Aortic smooth muscle cell (primary cell): ENCODE data around the gene ZNF841. TPM values are rescaled to one million over a fixed set of nuclear protein-coding genes. Genes with fewer than 3 reads are reported as not detected.

Source experiments
- total RNA-seq: library from RNA; depleted of rRNA; stranded (reverse); fragments of >200 nt; gene quantifications from 2 replicates; pipeline ENCODE4 v1.2.3, GENCODE V29; 2014

ZNF841 gene
- total RNA-seq, result 22.7 and 23.6 TPM in 2 replicates

GRCh38 chr19:52095172-52096014, at the start of gene ZNF841:
ZNF841 (minus strand) TSS chr19:52095765; CDS start chr19:52084801, 10,964 bp downstream.

GRCh38 chr19:52139252-52140031, 43.9 kb upstream of the ZNF841 start, which contains the start of gene ZNF616:
ZNF616 (minus strand) TSS chr19:52139938; CDS start chr19:52130512, 9,426 bp downstream.

GRCh38 chr19:52048555-52049501, 46.7 kb downstream of the ZNF841 start, which contains the start of gene ZNF432:
ZNF432 (minus strand) TSS chr19:52048838; CDS start chr19:52046868, 1,970 bp downstream.

GRCh38 chr19:52028027-52028779, 67.4 kb downstream of the ZNF841 start, which contains the start of gene ZNF614:
ZNF614 (minus strand) TSS chr19:52028379; CDS start chr19:52025745, 2,634 bp downstream.

Other genes with a start within 250 kb of the ZNF841 start
- 6.1 and 7.3 TPM in 2 replicates for gene ZNF577, start 207.8 kb downstream of the ZNF841 start, total RNA-seq
- 4.1 and 5.4 TPM in 2 replicates for gene ZNF649, start 190.7 kb downstream of the ZNF841 start, total RNA-seq
- 6.3 and 8.2 TPM in 2 replicates for gene ZNF613, start 168.3 kb downstream of the ZNF841 start, total RNA-seq
- gene ZNF350, start 108.9 kb downstream of the ZNF841 start, total RNA-seq, result 11.1 and 11.3 TPM in 2 replicates
- 11.4 and 15.2 TPM in 2 replicates for gene ZNF615, start 87.6 kb downstream of the ZNF841 start, total RNA-seq
- 8.8 and 10.2 TPM in 2 replicates for gene ZNF614, start 67.4 kb downstream of the ZNF841 start, total RNA-seq
- gene ZNF432, start 46.9 kb downstream of the ZNF841 start, total RNA-seq, result 7.4 and 9.1 TPM in 2 replicates
- 8.7 and 9.0 TPM in 2 replicates for gene ZNF616, start 44.2 kb upstream of the ZNF841 start, total RNA-seq
- 5.8 and 10.8 TPM in 2 replicates for gene ZNF836, start 75.9 kb upstream of the ZNF841 start, total RNA-seq
- 113 and 167 TPM in 2 replicates for gene PPP2R1A, start 94.3 kb upstream of the ZNF841 start, total RNA-seq
- 13.3 and 14.2 TPM in 2 replicates for gene ZNF766, start 173.8 kb upstream of the ZNF841 start, total RNA-seq
- 6.2 and 7.8 TPM in 2 replicates for gene ZNF480, start 201.4 kb upstream of the ZNF841 start, total RNA-seq
- 1.8 and 2.4 TPM in 2 replicates for gene ZNF610, start 240.5 kb upstream of the ZNF841 start, total RNA-seq